Measurements from ENCODE around the gene PIEZO2.

DNA sequence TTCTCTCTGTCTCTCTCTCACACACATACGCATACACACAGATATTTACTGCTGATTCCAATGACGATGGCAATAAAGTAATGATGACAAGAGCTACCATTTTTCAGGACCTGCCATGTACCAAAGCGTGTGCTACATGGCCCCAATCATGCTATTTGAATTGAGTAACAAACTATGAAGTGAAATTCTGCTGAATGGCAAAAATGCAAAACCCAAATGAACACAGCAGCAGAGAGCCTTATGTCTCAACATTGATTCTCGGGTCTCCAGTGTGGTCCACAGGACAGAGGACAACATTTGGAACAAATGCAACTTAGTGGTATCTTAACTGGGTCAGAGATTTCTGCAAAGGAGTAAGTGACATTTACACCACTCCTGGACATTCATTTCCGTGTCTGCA lies 117.4 kb downstream of the PIEZO2 start:
- TF ChIP-seq, protein P1, sequence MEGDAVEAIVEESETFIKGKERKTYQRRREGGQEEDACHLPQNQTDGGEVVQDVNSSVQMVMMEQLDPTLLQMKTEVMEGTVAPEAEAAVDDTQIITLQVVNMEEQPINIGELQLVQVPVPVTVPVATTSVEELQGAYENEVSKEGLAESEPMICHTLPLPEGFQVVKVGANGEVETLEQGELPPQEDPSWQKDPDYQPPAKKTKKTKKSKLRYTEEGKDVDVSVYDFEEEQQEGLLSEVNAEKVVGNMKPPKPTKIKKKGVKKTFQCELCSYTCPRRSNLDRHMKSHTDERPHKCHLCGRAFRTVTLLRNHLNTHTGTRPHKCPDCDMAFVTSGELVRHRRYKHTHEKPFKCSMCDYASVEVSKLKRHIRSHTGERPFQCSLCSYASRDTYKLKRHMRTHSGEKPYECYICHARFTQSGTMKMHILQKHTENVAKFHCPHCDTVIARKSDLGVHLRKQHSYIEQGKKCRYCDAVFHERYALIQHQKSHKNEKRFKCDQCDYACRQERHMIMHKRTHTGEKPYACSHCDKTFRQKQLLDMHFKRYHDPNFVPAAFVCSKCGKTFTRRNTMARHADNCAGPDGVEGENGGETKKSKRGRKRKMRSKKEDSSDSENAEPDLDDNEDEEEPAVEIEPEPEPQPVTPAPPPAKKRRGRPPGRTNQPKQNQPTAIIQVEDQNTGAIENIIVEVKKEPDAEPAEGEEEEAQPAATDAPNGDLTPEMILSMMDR (IDR thresholded peaks at IDR 0.05): no peak
- TF ChIP-seq EZH2 (IDR thresholded peaks at IDR 0.05): no peak
